Lung (tissue), 12 donors: Measurements from ENCODE around the gene KLHL29. TPM values are rescaled to one million over a fixed set of nuclear protein-coding genes. Genes with fewer than 3 reads are reported as not detected.

Experiments used
- ATAC-seq: fragments of 200-7000 bp; cut with Tn5 transposase; one replicate; pipeline ENCODE4 v1.9.1; 2020; ENCODE audit warnings: moderate number of reproducible peaks; ENCODE audit not compliant: insufficient read depth, low FRiP score
- DNase-seq, 3 donors: peaks; one replicate each; pipeline ENCODE4 v3.0.0-alpha.2; 2013 to 2017
- H3K27ac ChIP-seq, 2 donors: one replicate each; pipeline ENCODE4 v1.5.1; 2013; ENCODE audit warnings: mild to moderate bottlenecking in 2 of 2, moderate library complexity in 2 of 2, control low read depth in 1 of 2, inconsistent platforms in 1 of 2, low read depth in 1 of 2, low read length in 1 of 2
- H3K27me3 ChIP-seq, 3 donors: one replicate each; pipeline ENCODE4 v1.5.1; 2013; ENCODE audit warnings: low read length in 2 of 3; ENCODE audit not compliant: control insufficient read depth in 3 of 3, insufficient read depth in 3 of 3
- H3K36me3 ChIP-seq, 4 donors: one replicate each; pipeline ENCODE4 v1.5.1; 2013; ENCODE audit warnings: low read length in 4 of 4, mild to moderate bottlenecking in 1 of 4, moderate library complexity in 1 of 4; ENCODE audit not compliant: control insufficient read depth in 4 of 4, insufficient read depth in 4 of 4
- H3K4me1 ChIP-seq, 5 donors: one replicate each; pipeline ENCODE4 v1.5.1; 2013; ENCODE audit warnings: low read length in 5 of 5, mild to moderate bottlenecking in 2 of 5, moderate library complexity in 1 of 5; ENCODE audit not compliant: control insufficient read depth in 5 of 5, insufficient read depth in 5 of 5
- H3K4me3 ChIP-seq: one replicate; pipeline ENCODE4 v1.5.1; 2013; ENCODE audit warnings: mild to moderate bottlenecking, control low read depth, moderate library complexity
- H3K9ac ChIP-seq, 2 donors: one replicate each; pipeline ENCODE4 v1.5.1; 2013; ENCODE audit warnings: low read length in 2 of 2, control low read depth in 1 of 2; ENCODE audit not compliant: insufficient read depth in 1 of 2
- H3K9me3 ChIP-seq, 4 donors: one replicate each; pipeline ENCODE4 v1.5.1; 2013; ENCODE audit warnings: low read length in 3 of 4, mild to moderate bottlenecking in 1 of 4, moderate library complexity in 1 of 4; ENCODE audit not compliant: control insufficient read depth in 4 of 4, insufficient read depth in 3 of 4
- WGBS, 2 donors: extraction: QIAGEN DNeasy Blood & Tissue Kit; methylation state at CpG; one replicate each; pipeline ENCODE4 v1.1.7; 2013; 5-methylcytosine and 5-hydroxymethylcytosine counted together
- polyA plus RNA-seq, 2 donors: library from polyadenylated mRNA; stranded (reverse); fragments of 200-250 nt; gene quantifications; one replicate each; pipeline ENCODE4 v1.2.1, GENCODE V29; 2013
- total RNA-seq, 2 donors: library from RNA; depleted of rRNA in 1 of 2; stranded (reverse); fragments of >200 nt in 1 of 2; gene quantifications; one replicate each; pipeline ENCODE4 v1.2.1, GENCODE V29; 2014 to 2021
- TF ChIP-seq, protein P1 (sequence below): IDR thresholded peaks from 2 replicates; pipeline ENCODE4 v1.5.1; 2012; ENCODE audit warnings: mild to moderate bottlenecking; ENCODE audit errors: control extremely low read depth, extremely low read depth
- donor health status: control.
- donor health status: control.
- donor health status: Bipolar disorder and iron deficiency.
- donor health status: healthy.
- donor health status: DM: yes; HTN: yes; CAD: no.

KLHL29 gene
- total and polyA plus RNA-seq, 4 donors = 2.7 to 16.2 (median 3.5) TPM

DNA sequence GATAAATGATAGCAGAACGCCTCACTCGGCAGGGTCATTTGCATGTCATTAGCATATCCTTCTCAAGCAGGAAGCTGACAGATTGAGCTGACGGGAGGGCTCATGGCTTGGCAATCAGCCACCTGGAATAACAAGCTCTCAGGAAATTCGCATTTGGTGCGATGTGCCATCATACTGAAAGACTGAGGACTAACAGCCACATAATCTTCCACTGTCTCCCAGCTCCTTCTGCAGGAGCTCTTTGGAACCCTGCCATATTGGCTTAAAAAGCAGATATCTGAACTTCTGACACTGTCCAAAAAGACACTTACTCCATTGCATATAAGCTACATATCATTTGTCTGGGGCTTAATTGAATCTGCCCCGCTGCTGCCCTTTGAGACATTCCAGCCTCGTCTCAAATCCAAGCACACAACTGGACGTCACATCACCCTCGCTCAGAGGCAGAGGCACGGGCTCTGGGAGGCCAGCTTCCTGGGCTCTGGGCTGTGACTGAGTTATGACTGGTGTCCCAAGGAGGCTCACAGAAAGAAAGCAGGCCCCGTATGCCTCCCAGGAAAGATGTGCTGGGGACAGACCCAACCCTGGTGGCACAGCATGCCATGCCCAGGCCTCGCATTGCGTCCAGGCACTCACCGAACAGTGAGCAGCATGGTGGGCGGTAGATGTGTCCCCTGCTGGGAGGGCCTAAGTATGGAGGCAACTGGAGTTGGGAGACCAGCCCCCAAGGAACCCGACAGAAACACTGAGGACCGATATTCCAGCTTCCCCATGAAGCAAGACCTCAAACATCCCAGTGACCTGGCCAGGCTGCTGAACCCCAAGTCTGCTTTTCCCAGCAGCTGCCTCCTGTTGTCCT, 314.0 kb downstream of the KLHL29 start:
- ATAC-seq (no peak), DNase-seq (peak; percentile 68 to 83 (median 81))
- 80 to 85% methylated on average over 17 of the region's 17 CpGs for WGBS, 2 donors
- TF ChIP-seq, protein P1, sequence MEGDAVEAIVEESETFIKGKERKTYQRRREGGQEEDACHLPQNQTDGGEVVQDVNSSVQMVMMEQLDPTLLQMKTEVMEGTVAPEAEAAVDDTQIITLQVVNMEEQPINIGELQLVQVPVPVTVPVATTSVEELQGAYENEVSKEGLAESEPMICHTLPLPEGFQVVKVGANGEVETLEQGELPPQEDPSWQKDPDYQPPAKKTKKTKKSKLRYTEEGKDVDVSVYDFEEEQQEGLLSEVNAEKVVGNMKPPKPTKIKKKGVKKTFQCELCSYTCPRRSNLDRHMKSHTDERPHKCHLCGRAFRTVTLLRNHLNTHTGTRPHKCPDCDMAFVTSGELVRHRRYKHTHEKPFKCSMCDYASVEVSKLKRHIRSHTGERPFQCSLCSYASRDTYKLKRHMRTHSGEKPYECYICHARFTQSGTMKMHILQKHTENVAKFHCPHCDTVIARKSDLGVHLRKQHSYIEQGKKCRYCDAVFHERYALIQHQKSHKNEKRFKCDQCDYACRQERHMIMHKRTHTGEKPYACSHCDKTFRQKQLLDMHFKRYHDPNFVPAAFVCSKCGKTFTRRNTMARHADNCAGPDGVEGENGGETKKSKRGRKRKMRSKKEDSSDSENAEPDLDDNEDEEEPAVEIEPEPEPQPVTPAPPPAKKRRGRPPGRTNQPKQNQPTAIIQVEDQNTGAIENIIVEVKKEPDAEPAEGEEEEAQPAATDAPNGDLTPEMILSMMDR = no peak
- Histone ChIP-seq H3K4me3 (no peak overlapping the region), H3K9me3 (peaks cover 0 to 4% (median 0%) of the 10 kb centered on the region in 4 donors), H3K27ac (no peak overlapping the region), H3K27me3 (no peaks in the 10 kb centered on the region), H3K9ac (no peak overlapping the region), H3K4me1 (peaks cover 0 to 22% (median 7%) of the 10 kb centered on the region in 5 donors), H3K36me3 (peaks cover 0 to 9% (median 2%) of the 10 kb centered on the region in 4 donors)

DNA sequence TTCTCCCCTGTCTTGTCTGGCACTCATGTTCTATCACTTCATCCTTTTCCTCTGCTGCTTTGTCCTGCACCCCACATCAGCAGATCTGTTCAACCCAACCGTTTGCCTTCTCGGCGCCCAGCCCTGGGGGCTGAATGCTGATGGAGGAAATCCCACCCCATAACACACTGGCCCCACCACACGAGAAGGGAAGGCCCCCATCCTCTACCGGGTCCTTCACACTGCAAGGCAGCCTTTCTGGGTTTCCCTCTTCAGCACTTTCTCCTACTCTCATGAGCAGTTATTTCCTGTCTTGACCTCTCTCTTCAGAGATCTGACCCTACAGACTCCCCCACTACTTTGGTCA, 314.6 kb downstream of the KLHL29 start:
- Histone ChIP-seq H3K4me1 (peaks cover 0 to 22% (median 7%) of the 10 kb centered on the region in 5 donors), H3K27me3 (no peaks in the 10 kb centered on the region), H3K9ac (no peak overlapping the region), H3K9me3 (peaks cover 0 to 4% (median 0%) of the 10 kb centered on the region in 4 donors), H3K4me3 (no peak overlapping the region), H3K27ac (no peak overlapping the region), H3K36me3 (peaks cover 0 to 12% (median 3%) of the 10 kb centered on the region in 4 donors)
- WGBS, 2 donors = 90 to 94% methylated on average over 5 of the region's 5 CpGs
- ATAC-seq (no peak), DNase-seq (peak in 1 of 3 donors; percentile 4)
- TF ChIP-seq, protein P1 = no peak

DNA sequence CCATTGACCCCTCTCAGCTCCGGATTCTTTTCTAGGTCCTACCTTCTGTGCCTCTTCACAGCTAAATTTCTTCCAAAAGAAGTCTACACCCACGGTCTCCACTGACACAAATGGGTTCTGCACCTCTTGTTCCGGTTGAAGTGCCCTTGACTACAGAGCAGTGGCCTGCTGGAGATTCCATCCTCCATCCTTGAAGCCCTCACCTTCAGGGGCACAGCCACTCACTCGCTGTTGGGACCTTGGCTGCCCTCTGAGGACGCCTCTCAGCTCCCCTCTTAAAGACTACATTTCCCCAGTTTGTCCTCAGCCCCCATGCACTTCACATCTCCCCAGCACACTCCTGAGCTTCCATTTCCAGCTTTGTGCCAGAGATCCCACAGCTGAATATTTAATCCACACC, 315.6 kb downstream of the KLHL29 start:
- DNase-seq = no peak
- Histone ChIP-seq H3K36me3 (peaks cover 0 to 12% (median 4%) of the 10 kb centered on the region in 4 donors), H3K27me3 (no peaks in the 10 kb centered on the region), H3K4me3 (no peak overlapping the region), H3K9me3 (peaks cover 0 to 4% (median 0%) of the 10 kb centered on the region in 4 donors), H3K27ac (no peak overlapping the region), H3K9ac (no peak overlapping the region), H3K4me1 (peaks cover 0 to 22% (median 7%) of the 10 kb centered on the region in 5 donors)
- 73 to 90% methylated on average over 5 of the region's 5 CpGs for WGBS, 2 donors
- ATAC-seq = no peak
- TF ChIP-seq, protein P1 = no peak
